Adrenal gland (tissue), 5 donors: ENCODE data around the gene ARHGEF10L.

ENCODE experiments used
- CTCF ChIP-seq, 6 experiments: fragments of 450-650 bp in 4 of 6; fragments of 200-600 bp in 2 of 6; sonication (generic) in 1 of 6; IDR thresholded peaks; 1 replicate in 5 of 6; 2 replicates in 1 of 6; pipeline versions ENCODE4 v1.5.1 to v1.8.0; 2016 to 2021; ENCODE audit warnings: antibody characterized with exemption in 6 of 6, mild to moderate bottlenecking in 2 of 6, moderate library complexity in 1 of 6
- POLR2A ChIP-seq, 2 donors: fragments of 450-650 bp; IDR thresholded peaks; one replicate each; pipeline ENCODE4 v1.6.1; 2017; ENCODE audit warnings: antibody characterized with exemption in 2 of 2, mild to moderate bottlenecking in 2 of 2, moderate library complexity in 1 of 2
- donor health status: DM: no; HTN: no; CAD: no.

GRCh38 chr1:17640975-17641374 is 101.5 kb downstream of the ARHGEF10L start:
- TF ChIP-seq CTCF (IDR thresholded peaks at IDR 0.05) = no peak
- no peak for TF ChIP-seq POLR2A (IDR thresholded peaks at IDR 0.05)
